Heart right ventricle (tissue), 16 donors: ENCODE results near the gene WFDC13. TPM values are rescaled to one million over a fixed set of nuclear protein-coding genes. Genes with fewer than 3 reads are reported as not detected.
"Not testable (repeated sequence)": the region's sequence is repeated elsewhere in the genome, so short reads cannot be mapped to it uniquely, and the experiment has no call there.

Source experiments
- ATAC-seq, 8 donors: fragments of 200-7000 bp; cut with Tn5 transposase; one replicate each; pipeline ENCODE4 v1.9.1; 2020; ENCODE audit warnings: mild to moderate bottlenecking in 8 of 8, moderate library complexity in 8 of 8, moderate number of reproducible peaks in 1 of 8
- DNase-seq, 2 donors: peaks; one replicate each; pipeline ENCODE4 v3.0.0-alpha.2; 2020
- H3K27ac ChIP-seq, 10 donors: fragments of 200-600 bp; sonication (generic) in 2 of 10; one replicate each; pipeline versions ENCODE4 v1.5.0 to v1.8.0; 2020 to 2022; ENCODE audit warnings: mild to moderate bottlenecking in 3 of 10
- H3K27me3 ChIP-seq, 7 donors: fragments of 200-600 bp; one replicate each; pipeline ENCODE4 v1.8.0; 2021 to 2022; ENCODE audit warnings: mild to moderate bottlenecking in 2 of 7
- H3K36me3 ChIP-seq, 9 donors: fragments of 200-600 bp; sonication (generic) in 1 of 9; one replicate each; pipeline versions ENCODE4 v1.5.0 to v1.8.0; 2020 to 2022; ENCODE audit warnings: mild to moderate bottlenecking in 2 of 9
- H3K4me1 ChIP-seq, 9 donors: fragments of 200-600 bp; sonication (generic) in 1 of 9; one replicate each; pipeline versions ENCODE4 v1.5.0 to v1.8.0; 2020 to 2022; ENCODE audit warnings: mild to moderate bottlenecking in 4 of 9
- H3K4me3 ChIP-seq, 10 donors: fragments of 200-600 bp; sonication (generic) in 2 of 10; one replicate each; pipeline versions ENCODE4 v1.5.0 to v1.8.0; 2020 to 2022; ENCODE audit warnings: mild to moderate bottlenecking in 7 of 10, moderate library complexity in 2 of 10
- H3K9me3 ChIP-seq, 11 donors: fragments of 200-600 bp in 10 of 11; sonication (generic) in 2 of 11; one replicate each; pipeline versions ENCODE4 v1.5.0 to v1.8.0; 2013 to 2022; ENCODE audit warnings: mild to moderate bottlenecking in 2 of 11, control low read depth in 1 of 11, moderate library complexity in 1 of 11
- WGBS, 2 donors: extraction: QIAGEN DNeasy Blood & Tissue Kit; methylation state at CpG; one replicate each; pipeline ENCODE4 v1.1.7; 2013; ENCODE audit warnings: inconsistent platforms in 1 of 2; 5-methylcytosine and 5-hydroxymethylcytosine counted together
- intact Hi-C, 10 donors: fragments of 100-400 bp; cut with DNase I; formaldehyde crosslinking; loops; one replicate each; pipeline versions ENCODE4 v1.11.1 to v1.14.2; 2022
- long read RNA-seq, 3 donors: library from polyadenylated mRNA; unstranded; transcript quantifications; one replicate each; pipeline ENCODE4 v2.0.0, GENCODE V29; 2020 to 2021
- polyA plus RNA-seq, 2 donors: library from polyadenylated mRNA; stranded (reverse); fragments of 200-250 nt; gene quantifications; one replicate each; pipeline ENCODE4 v1.2.3, GENCODE V29; 2013
- total RNA-seq, 10 donors: library from RNA; stranded (reverse); fragmentation: NEBNext Ultra II Directional in 3 of 10; extraction: Animal tissue kit (Norgen Biotek cat#: 25700) in 3 of 10; gene quantifications; one replicate each; pipeline versions ENCODE4 v1.2.1 to v1.2.4, GENCODE V29; 2021 to 2023
- TF ChIP-seq, protein P1 (sequence below), 9 donors: fragments of 200-600 bp; sonication (generic) in 2 of 9; IDR thresholded peaks; one replicate each; pipeline versions ENCODE4 v1.5.0 to v1.8.0; 2021 to 2022; ENCODE audit warnings: antibody characterized with exemption in 9 of 9, mild to moderate bottlenecking in 5 of 9, moderate library complexity in 1 of 9
- donor health status: Arrhythmogenic right ventricular cardiomyopathy.
- donor health status: ischemic (EF 13 %, LVEDD 7.1; RV severe dilation, severe dysfunction).
- donor health status: healthy with polysubstance abuse.
- donor health status: DM: no; HTN: yes; CAD: no.
- donor health status: DM: no; HTN: no; CAD: no.
- donor health status: ischemic (EF 25% LVEDD 6.9; RV normal size, moderate dysfunction).
- donor health status: ischemic (EF 25% LVEDD 5.7; RV mildly dilated, moderate dysfunction).
- donor health status: healthy.
- donor health status: DM: yes; HTN: yes; CAD: no.
- donor health status: Ischemic cardiomyopathy.
- donor health status: ischemic (EF 35%, LVEDD 5.7; RV mildly dilated, moderate dysfunction).
- donor health status: nonischemic (EF 11% LVEDD 7.7; RV severe dilation, severe dysfunction).
- donor health status: DM: yes; HTN: yes; CAD: no.
- donor health status: PGD.
- donor health status: ischemic (EF 29% LVEDD 5.4; RV normal size, mild dysfunction).
- donor health status: nonischemic (EF 23%, LVEDD 6.1; RV moderate dilation, normal function).

The WFDC13 gene, protein sequence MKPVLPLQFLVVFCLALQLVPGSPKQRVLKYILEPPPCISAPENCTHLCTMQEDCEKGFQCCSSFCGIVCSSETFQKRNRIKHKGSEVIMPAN
- total RNA-seq (not detected), polyA plus RNA-seq (not detected)
- long read RNA-seq, donor 1: 0 reads
- long read RNA-seq, donor 2: 0 reads
- long read RNA-seq, donor 3: 0 reads

DNA sequence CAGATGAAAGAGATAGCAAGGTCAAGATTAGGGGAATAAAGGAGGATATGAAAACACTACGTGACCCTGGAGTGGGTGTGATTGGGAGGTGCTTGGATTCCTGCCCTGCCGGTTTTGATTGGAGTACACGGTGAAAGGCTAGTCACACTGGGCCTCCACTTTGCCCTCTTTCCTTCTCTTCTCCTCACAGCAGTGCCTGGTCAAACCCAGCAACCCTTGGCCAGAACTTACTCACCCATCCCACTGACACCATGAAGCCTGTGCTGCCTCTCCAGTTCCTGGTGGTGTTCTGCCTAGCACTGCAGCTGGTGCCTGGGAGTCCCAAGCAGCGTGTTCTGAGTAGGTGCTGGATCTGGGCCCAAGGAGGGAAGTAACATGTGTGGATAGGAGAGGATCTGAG lies at the start of gene WFDC13:
TSS of gene WFDC13 (plus strand) at position 166 of the 400 bp plus-strand sequence. CDS start at position 252, 86 bp downstream.
- Histone ChIP-seq H3K4me1 (no peaks in the 10 kb centered on the region), H3K36me3 (no peaks in the 10 kb centered on the region), H3K4me3 (no peak within 1 kb of the TSS), H3K27ac (no peak within 1 kb of the TSS), H3K9me3 (no peaks in the 10 kb centered on the region), H3K27me3 (peaks cover 0 to 3% (median 0%) of the 10 kb centered on the region in 7 donors)
- intact Hi-C loops: no loop called here
- no peak for DNase-seq
- no peak for ATAC-seq
- WGBS, 2 donors: 70 to 71% methylated on average over 4 of the region's 4 CpGs
- TF ChIP-seq, protein P1, sequence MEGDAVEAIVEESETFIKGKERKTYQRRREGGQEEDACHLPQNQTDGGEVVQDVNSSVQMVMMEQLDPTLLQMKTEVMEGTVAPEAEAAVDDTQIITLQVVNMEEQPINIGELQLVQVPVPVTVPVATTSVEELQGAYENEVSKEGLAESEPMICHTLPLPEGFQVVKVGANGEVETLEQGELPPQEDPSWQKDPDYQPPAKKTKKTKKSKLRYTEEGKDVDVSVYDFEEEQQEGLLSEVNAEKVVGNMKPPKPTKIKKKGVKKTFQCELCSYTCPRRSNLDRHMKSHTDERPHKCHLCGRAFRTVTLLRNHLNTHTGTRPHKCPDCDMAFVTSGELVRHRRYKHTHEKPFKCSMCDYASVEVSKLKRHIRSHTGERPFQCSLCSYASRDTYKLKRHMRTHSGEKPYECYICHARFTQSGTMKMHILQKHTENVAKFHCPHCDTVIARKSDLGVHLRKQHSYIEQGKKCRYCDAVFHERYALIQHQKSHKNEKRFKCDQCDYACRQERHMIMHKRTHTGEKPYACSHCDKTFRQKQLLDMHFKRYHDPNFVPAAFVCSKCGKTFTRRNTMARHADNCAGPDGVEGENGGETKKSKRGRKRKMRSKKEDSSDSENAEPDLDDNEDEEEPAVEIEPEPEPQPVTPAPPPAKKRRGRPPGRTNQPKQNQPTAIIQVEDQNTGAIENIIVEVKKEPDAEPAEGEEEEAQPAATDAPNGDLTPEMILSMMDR (IDR thresholded peaks at IDR 0.05): no peak

DNA sequence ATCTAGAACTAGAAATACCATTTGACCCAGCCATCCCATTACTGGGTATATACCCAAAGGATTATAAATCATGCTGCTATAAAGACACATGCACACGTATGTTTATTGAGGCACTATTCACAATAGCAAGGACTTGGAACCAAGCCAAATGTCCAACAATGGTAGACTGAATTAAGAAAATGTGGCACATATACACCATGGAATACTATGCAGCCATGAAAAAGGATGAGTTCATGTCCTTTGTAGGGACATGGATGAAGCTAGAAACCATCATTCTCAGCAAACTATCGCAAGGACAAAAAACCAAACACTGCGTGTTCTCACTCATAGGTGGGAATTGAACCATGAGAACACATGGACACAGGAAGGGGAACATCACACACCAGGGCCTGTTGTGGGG lies 44.8 kb upstream of the WFDC13 start:
- WGBS, 2 donors: 84 to 87% methylated on average over 3 of the region's 3 CpGs
- H3K4me1 ChIP-seq, ATAC-seq, H3K27ac ChIP-seq, intact Hi-C loops, DNase-seq, H3K4me3 ChIP-seq, H3K36me3 ChIP-seq, H3K27me3 ChIP-seq: not testable (repeated sequence)
- H3K9me3 ChIP-seq: peaks cover 0 to 15% (median 0%) of the 10 kb centered on the region in 11 donors

DNA sequence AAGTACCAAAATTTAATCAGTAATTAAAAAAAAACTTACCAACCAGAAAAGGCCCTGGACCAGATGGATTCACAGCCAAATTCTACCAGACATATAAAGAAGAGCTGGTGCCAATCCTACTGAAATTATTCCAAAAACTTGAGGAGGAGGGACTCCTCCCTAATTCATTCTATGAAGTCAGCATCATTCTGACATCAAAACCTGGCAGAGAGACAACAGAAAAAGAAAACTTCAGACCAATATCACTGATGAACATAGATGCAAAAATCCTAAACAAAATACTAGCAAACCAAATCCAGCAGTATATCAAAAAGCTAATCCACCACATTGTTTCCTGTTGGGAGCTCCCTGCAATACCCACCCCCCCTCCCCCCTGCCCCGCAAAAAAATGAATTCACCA lies 31.7 kb upstream of the WFDC13 start, which contains the start of gene WFDC11:
TSS of gene WFDC11 (minus strand) at position 101 of the 400 bp plus-strand sequence. CDS start 19,639 bp downstream, outside the sequence.
- Histone ChIP-seq H3K27me3 (peaks cover 0 to 18% (median 5%) of the 10 kb centered on the region in 7 donors), H3K4me1 (no peaks in the 10 kb centered on the region), H3K27ac (no peak within 1 kb of the TSS), H3K9me3 (peaks cover 0 to 14% (median 0%) of the 10 kb centered on the region in 11 donors), H3K4me3 (no peak within 1 kb of the TSS), H3K36me3 (no peaks in the 10 kb centered on the region)
- intact Hi-C loops: no loop called here
- WGBS, 2 donors: 83 to 88% methylated on average over 1 of the region's 1 CpG
- ATAC-seq (no peak), DNase-seq (no peak)
- TF ChIP-seq, protein P1 (IDR thresholded peaks at IDR 0.05): no peak

GRCh38 chr20:45672765-45673164 lies 29.1 kb upstream of the WFDC13 start:
- Histone ChIP-seq H3K27ac (no peak overlapping the region), H3K4me3 (no peak overlapping the region), H3K9me3 (peaks cover 0 to 34% (median 5%) of the 10 kb centered on the region in 11 donors), H3K4me1 (no peaks in the 10 kb centered on the region), H3K27me3 (peaks cover 0 to 7% (median 0%) of the 10 kb centered on the region in 7 donors), H3K36me3 (no peaks in the 10 kb centered on the region)
- DNase-seq (no peak), ATAC-seq (no peak)
- TF ChIP-seq, protein P1 (IDR thresholded peaks at IDR 0.05): no peak
- intact Hi-C loops: no loop called here

DNA sequence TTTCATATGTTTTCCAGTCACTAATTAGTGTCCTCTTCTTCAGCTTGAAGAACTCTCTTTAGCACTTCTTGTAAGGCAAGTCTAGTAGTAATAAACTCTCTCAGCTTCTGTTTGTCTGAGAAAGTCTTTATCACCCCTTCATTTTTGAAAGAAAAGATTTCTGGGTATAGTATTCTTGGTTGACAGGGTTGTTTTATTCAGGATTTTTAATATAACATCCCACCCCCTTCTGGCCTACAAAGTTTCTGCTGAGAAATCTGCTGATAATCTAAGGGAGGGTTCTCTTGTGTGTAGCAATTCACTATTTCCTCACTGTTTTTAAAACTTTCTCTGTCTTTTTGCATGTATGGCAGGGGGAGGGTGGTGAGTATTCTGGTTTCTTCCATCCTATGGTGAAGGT lies 22.2 kb upstream of the WFDC13 start:
- Histone ChIP-seq H3K9me3 (peaks cover 0 to 55% (median 31%) of the 10 kb centered on the region in 11 donors), H3K27me3 (peaks cover 0 to 4% (median 0%) of the 10 kb centered on the region in 7 donors), H3K4me3 (no peak overlapping the region), H3K27ac (no peak overlapping the region), H3K4me1 (no peaks in the 10 kb centered on the region), H3K36me3 (no peaks in the 10 kb centered on the region)
- intact Hi-C loops: no loop called here
- TF ChIP-seq, protein P1 (IDR thresholded peaks at IDR 0.05): no peak
- no peak for DNase-seq
- no peak for ATAC-seq
